M059J (cell line): ENCODE measurements around the gene GPR137B. TPM values are rescaled to one million over a fixed set of nuclear protein-coding genes. Genes with fewer than 3 reads are reported as not detected.
"Not testable (repeated sequence)": the region's sequence is repeated elsewhere in the genome, so short reads cannot be mapped to it uniquely, and the experiment has no call there.

Experiments
- DNase-seq: peaks from one replicate; pipeline ENCODE4 v3.0.0-alpha.2; 2012; ENCODE audit warnings: low read depth
- total RNA-seq: library from RNA; depleted of rRNA; stranded (reverse); fragments of >200 nt; shearing (Covaris generic); gene quantifications from 2 replicates; pipeline ENCODE4 v1.2.3, GENCODE V29; 2014

Gene GPR137B
- total RNA-seq, 1 experiment from 2014 or later: 10.2 TPM

DNA sequence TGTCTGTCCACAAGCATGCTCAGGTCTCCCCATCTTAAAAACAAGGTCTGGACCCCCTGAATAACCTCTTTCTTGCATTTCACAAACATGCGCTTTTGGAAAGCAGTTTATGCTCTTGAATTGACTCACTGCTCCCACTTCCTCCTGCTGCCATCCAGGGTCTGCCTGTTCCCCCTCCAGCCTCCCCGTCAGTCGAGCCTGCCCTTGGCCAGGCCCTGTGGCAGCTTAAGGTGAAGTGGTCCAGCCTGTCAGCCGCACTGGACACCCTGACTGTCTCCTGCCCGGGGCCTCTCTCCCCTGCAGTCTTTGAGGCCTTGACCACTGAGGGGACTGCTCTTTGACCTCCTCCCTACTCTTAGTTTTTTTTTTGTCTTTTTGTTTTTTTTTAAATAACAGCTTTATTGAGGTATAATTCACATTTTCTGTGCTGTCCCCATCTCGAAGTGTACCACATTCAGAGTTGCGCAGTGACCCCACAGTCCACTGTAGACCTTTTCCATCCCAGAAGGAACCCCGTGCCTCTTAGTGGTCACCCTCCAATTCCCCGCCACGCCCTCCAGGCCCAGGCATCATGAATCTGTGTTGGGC is 18.3 kb downstream of the GPR137B start:
- DNase-seq: no peak

DNA sequence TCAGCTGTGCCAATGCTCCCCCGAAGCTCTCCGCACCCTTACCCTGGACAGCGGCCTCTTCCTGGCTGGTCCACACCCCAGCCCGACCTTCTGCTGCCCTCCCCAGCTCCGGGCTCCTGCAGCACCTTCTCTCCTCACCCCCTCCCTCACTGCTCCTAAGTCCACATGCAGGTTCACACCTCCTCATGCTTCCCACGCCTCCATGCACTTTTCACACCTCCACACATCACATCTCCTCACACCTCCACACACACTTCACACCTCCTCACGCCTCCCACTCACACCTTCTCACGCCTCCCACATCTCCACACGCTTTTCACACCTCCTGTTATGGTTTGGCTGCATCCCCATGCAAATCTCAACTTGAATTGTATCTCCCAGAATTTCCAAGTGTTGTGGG is 18.9 kb downstream of the GPR137B start:
- no peak for DNase-seq

DNA sequence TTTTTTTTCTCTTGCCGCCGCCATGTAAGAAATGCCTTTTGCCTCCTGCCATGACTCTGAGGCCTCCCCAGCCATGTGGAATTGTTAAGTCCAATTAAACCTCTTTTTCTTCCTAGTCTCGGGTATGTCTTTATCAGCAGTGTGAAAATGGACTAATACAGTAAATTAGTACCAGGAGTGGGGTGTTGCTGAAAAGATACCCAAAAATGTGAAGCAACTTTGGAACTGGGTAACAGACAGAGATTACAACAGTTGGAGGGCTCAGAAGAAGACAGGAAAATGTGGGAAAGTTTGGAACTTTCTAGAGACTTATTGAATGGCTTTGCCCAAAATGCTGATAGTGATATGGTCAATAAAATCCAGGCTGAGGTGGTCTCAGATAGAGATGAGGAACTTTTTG is 19.4 kb downstream of the GPR137B start:
- DNase-seq: not testable (repeated sequence)

DNA sequence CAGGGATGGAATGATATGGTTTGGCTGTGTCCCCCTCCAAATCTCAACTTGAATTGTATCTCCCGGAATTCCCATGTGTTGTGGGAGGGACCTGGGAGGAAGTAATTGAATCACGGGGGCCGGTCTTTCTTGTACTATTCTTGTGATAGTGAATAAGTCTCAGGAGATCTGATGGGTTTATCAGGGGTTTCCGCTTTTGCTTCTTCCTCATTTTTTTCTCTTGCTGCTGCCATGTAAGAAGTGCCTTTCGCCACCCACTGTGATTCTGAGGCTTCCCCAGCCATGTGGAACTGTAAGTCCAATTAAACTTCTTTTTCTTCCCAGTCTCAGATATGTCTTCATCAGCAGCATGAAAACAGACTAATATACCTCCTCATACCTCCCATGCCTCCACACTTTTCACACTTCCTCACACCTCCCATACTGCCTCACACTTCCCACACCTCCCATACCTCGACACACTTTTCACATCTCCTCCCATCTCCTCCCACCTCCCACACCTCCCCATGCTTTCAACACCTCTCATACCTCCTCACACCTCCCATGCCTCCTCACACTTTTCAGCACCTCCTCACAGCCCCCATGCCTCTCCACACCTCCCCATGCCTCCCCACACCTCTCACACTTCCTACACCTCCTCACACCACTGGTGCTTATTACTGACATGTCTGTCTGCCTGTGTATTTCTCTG is 21.3 kb downstream of the GPR137B start:
- no peak for DNase-seq

DNA sequence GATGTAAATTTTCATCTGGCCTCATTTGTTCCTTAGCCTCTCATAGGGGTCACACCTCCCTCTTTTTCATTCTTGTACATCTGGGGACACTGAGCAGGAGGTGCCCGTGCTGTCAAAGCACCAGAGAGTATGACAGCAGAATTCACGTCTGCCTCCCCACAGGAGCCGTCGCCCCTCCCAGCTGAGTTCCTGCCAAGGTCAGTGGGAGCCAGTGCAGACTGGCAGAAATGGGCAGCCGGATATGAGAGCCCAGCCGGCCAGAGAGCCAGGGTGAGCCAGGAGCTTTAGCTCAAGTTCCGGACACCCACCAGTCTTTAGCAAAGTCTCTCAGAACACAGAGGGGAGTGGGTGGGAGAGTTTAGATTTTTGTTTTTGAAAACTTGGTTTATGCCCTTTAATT is 21.9 kb downstream of the GPR137B start:
- DNase-seq: no peak

DNA sequence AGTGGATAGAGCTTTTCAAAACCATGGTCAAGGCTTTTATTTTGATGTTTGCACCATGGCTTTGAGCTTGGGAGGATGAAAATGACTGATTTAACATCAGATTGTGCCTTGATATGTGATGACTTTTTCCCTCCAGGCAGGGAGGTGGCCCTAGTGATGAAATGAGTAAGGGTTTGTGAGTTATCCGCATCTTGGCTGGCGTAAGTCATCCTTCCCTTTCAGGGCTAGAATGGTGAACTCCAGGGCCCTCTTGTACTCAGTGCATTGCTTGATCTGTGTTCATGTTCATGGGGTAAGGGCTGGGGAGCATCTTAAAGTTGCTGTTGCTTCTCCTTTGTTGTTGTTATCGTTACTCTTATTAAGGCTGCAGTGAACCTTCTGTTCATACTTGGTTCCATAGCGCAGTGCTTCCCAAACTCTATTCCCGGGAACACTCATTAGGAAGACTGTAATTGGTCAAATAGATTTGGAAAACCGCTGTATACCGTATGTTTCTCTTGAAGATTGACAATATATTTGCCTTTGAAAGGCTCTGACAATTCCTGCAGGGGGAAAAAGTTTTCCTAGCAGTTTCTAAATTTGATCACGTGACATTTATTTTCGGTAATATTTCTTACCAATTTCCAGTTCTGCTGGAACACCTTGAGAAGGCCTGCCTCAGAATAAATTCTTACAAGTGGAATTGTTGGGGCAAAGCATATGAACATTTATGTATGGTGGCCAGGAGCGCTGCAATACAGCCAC is 23.1 kb downstream of the GPR137B start:
- no peak for DNase-seq

DNA sequence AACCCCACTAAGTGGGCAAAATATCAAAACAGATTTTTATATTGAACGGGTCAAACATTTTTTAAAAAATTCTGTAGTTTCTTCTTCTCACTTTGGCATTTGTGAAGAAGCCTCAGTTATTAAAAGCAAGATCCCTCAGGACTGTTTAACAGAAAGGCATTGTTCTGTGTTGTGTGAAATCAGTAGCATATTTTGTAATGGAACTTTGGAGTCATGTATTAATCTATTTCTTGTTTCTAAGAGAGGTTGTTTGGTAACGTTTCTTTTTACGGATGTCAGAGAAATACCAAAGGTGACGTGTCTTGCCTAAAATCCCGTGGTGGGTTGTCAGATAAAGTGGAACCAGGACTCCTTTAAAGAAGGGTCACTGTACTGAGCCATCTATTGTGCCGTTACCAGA is 23.7 kb downstream of the GPR137B start:
- no peak for DNase-seq

DNA sequence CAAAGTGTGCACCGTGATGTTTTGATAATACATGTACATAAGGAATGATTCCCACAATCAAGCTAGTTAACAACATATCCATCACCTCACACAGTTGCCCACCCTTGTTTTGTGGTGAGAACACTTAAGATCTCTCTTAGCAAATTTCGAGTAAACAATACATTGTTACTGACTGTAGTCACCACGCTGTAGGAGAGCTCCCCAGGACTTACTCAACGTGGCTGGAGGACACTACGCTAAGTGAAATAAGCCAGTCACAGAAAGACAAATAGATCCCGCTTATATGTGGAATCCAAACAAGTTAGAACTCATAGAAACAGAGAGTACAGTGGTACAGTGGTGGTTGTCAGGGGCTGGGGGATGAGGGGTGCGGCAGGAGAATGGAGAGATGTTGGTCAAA is 24.8 kb downstream of the GPR137B start:
- peak; percentile 26 for DNase-seq

DNA sequence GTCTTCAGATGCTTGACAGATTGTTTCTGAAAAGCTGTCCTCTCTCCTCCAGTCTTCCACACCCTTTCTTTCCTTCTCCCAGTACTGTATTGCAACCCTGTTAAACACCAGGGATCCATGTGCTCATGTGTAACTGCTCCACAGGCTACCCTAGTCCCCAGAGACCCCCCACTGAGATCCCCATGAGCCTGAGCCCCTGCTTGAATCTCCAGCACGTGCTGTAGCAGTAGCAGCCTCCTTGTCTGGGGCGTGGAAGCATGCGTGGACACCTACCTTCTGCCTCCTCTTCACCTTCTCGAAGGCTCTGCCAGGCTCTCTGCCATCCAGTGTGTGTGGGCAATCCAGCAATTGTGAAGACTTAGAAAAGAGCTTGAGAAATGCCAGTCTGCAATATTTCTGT is 25.2 kb downstream of the GPR137B start:
- no peak for DNase-seq

DNA sequence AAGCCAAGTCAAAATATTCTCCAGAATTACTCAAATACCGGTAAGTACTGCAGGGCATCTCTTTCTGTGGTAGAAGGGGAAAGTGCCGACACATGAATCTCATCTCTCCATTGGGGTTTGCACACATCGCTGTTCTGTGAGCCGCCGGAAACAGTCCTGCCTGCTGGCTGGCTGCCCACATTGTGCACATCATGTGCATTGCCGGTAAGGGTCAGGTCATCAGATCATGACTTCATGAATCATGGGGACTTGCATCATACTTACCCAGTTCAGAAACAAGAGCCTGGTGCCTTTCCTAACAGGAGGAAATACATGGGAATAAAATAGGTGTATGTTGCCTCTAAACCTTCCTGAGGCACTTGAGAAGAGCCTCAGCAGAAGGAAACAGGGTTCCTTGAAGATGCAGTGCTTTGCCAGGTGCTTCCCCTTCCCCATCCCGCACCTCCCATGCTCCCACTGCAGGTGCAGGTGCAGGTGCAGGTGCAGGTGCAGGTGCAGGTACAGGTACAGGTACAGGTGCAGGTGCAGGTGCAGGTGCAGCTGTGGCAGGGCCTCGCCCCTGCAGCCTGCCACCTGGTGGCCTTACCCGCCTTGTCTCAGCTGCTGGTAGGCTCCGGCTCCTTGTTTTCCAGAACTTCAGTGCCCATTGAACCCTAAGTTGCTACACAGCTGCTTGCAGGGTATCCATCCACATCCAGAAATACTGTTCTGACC is 26.5 kb downstream of the GPR137B start:
- peak; percentile 62 for DNase-seq

DNA sequence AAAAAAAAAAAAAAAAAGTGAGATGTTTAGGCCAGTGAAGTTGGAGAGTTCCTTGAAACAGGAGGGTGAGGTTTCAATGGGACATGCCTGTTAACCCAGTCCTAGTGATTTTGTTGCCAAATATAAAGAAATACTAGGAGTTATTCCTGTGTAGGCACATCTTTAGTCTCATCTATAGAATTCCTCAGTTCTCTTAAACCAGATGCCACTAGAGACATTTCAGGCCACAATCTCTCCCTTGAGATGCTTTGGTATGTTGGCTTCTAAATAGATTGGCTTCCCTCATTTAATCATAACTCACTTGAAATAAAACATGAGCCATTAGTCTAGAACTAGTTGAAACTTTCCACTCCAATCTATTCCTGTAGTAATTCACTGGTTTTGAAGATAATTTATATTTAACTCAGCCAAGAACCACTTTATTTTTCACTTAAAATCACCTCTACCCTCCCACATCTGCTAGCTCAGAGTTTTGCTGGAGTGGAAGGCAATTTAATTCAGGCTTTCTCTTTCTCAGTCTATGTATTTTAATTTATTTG is 29.8 kb downstream of the GPR137B start:
- no peak for DNase-seq

DNA sequence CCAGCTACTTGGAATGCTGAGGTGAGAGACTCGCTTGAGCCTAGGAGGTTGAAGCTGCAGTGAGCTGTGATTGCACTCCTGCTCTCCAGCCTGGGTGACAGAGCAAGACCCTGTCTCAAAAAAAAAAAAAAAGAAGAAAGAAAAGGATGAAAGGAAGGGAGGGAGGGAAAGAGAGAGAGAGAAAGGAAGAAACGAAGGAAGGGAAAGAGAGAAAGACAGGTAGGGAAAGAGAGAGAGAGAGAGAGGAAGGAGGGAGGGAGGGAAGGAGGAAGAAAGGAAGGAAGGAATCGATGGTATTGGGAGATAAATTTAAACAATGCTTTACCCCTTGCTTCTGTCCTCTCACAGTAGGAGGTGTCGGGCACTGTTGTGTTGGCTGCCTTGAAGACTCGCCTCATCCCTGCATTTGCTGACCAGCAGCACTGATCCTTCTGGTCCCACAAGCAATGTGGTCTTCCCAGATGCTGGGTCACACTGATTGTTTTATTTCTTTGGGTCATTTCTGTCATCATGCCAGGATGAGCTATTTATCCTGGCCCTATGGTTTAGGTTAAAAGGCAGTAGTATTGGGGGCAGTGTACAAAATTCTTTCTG is 30.9 kb downstream of the GPR137B start:
- DNase-seq: no peak

DNA sequence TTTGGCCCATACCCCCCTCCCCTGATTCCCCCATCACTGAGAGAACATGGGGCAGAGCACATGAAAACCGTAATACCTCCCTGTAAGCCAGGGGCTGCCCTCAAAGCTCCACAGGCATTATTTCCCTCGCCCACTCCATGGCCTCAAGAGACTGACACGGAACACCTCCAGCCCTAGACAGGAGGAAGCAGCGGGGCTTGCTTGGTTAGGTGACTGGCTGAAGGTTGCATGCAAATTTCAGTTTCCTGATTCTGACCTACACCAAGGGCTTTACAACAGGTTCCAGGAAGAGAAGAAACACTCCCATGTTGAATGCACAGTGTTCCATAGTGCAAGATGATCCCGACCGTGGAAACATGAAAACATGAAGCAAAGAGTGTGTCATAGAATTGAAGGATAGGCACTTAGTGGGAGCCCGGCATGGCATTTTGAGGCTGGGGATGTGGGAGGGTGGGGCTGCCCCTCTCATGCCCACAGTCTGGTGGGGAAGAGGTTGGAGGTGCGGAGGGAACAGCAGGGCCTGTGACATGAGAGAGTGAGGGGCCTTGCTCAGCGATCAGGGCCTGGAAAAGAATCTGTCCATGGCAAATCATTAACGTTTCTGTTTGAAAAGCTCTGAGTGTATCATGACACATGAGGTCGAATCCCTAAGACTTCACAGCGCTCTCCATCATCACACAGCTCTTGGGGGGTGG is 33.5 kb downstream of the GPR137B start:
- no peak for DNase-seq

DNA sequence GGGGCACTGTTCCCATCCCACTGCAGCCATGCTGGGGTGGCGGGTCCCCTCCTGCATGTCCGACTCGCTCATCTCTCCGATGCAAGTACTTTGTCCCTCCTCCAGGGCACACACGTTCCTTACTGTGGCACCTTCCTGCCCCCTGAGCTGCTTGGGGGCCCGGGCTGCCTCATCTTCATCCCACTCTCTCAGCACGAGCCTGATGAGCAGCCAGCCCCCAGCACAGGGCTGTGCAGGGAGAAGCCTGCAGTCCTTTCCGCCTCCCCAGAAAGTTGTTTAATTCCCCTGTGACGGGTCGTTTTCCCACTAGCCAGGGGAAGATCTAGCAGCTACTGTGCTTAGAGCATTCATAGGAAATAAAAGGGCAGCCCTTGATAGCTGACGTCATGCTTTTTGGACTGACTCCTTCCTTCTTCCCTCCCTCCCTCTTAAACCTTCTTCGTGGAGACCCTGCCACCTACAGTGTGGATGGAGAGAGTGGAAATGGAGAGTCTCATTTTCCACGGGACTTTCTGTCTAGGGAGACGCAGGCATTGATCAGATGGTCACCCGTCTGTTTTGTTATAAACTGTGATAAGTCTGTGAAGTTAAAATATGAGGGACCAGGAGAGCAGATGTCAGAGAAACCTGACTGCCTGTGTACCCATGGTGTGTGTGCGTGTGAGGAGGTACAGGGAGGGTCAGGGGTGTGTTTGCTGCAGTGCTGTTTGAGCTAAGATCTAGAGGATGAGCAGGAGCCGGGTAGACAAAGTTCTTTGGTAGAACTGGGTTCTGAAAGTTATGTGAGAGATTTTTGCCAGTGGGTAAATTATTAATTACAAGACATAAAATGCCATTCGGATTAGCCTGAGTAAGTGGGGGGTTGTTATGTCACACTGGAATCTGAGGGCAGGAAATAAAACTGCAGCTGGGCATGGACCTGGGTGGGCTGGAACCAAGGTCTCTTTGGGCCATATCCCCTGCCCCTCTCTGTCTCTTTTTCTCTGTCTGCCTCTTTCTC is 34.3 kb downstream of the GPR137B start:
- peak; percentile 26 for DNase-seq

DNA sequence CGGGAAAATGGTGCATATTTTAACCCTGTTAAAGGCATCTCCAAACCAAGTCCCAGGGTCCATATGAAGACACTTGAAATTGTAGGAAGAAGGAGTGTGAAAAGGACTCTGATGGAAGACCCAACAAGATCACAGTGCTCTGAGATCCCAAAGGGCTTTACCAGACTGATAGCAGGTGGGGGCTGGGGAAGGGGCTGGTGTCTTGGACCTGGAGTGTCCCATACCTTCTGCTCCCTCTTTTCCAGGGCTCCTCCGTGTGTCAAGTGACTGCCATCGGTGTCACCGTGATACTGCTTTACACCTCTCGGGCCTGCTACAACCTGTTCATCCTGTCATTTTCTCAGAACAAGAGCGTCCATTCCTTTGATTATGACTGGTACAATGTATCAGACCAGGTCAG is 37.3 kb downstream of the GPR137B start:
- DNase-seq: no peak

DNA sequence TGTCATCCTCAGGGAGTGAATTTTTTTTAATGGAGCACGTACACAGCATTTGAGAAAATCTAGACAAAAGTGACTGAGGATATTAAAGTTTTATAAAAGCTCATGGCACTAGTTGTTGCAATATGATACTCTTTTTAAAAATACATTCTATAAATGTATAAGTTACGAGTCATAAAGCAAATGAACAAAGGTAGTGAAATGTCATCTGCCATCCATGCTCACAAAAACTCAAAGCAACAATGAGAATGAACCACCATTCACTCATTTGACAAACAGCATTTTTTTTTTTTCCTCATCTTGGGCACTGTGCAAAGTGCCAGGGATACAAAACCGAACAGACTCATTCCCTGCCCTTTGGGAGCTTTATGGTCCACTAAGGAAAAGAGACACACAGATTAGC is 38.7 kb downstream of the GPR137B start:
- peak; percentile 27 for DNase-seq

DNA sequence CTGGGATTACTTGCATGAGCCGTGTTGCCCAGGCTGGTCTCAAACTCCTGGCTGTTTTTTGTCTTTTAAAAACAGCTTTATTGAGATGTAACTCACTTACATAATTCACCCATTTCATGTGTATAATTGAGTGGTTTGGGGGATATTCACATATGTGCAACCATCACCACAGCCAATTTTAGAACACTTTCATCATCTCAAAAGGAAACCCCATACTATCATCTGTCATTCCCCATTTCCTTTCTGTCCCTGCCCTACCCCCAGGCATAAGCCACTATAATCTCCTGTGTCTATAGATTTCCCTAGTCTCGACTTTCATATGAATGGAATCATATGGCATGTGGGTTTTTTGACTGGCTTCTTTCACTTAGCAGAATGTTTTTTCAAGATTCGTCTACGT is 43.3 kb downstream of the GPR137B start:
- DNase-seq: no peak

DNA sequence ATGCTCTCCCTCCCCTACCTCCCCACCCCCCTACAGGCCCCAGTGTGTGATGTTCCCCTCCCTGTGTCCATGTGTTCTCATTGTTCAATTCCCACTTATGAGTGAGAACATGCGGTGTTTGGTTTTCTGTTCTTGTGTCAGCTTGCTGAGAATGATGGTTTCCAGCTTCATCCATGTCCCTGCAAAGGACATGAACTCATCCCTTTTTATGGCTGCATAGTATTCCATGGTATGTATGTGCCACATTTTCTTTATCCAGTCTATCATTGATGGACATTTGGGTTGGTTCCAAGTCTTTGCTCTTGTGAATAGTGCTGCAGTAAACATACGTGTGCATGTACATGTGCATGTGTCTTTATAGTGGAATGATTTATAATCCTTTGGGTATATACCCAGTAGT is 44.1 kb downstream of the GPR137B start:
- not testable (repeated sequence) for DNase-seq

DNA sequence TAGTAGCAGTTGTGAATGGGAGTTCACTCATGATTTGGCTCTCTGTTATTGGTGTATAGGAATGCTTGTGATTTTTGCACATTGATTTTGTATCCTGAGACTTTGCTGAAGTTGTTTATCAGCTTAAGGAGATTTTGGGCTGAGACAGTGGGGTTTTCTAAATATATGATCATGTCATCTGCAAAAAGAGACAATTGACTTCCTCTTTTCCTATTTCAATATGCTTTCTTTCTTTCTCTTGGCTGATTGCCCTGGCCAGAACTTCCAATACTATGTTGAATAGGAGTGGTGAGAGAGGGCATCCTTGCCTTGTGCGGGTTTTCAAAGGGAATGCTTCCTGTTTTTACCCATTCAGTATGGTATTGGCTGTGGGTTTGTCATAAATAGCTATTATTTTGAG is 45.7 kb downstream of the GPR137B start:
- DNase-seq: not testable (repeated sequence)

DNA sequence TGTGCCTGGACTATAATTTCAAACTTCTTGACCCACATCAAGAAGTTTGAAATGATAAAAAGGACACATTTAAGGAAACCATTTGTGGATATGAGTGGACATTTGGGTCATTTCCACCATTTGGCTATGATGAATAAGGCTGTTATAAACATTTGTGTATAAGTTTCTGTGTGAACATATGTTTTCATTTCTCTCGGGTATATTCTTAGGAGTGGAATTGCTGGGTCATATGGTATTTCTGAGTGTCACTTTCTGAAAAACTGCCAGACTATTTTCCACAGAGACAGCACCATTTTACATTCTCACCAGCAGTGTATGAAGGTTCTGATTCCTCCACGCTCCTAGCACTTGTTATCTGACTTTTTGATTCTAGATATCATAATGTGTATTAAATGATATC is 50.8 kb downstream of the GPR137B start:
- DNase-seq: no peak
